ENCODE results near the gene CDH4.

CDH4 gene

DNA sequence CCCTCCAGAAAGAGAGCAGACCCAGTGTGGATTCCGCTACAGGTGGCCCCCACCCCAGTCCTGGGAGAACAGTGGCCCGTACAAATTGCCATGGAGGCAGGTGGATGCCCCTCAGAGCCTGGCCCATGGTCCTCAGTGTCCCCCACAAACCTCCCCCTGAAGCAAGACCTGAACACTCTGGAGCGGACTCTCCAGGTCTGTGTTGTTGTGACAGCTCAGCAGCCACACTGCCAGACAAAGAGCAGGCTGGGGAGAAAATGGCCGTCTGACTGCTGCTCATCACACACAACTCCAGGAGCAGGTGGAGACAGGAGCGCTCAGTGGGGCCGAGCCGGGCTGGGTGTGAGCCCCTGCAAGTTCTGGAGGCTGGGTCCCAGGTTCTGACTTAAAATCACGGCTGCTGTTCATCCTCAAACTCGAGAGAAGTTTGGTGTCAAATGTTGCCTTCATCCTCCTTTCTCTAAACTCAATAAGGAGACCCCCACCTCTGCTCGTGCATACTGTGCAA lies 241.8 kb downstream of the CDH4 start:
- no peak for DNase-seq (ENCODE audit: low spot score)

DNA sequence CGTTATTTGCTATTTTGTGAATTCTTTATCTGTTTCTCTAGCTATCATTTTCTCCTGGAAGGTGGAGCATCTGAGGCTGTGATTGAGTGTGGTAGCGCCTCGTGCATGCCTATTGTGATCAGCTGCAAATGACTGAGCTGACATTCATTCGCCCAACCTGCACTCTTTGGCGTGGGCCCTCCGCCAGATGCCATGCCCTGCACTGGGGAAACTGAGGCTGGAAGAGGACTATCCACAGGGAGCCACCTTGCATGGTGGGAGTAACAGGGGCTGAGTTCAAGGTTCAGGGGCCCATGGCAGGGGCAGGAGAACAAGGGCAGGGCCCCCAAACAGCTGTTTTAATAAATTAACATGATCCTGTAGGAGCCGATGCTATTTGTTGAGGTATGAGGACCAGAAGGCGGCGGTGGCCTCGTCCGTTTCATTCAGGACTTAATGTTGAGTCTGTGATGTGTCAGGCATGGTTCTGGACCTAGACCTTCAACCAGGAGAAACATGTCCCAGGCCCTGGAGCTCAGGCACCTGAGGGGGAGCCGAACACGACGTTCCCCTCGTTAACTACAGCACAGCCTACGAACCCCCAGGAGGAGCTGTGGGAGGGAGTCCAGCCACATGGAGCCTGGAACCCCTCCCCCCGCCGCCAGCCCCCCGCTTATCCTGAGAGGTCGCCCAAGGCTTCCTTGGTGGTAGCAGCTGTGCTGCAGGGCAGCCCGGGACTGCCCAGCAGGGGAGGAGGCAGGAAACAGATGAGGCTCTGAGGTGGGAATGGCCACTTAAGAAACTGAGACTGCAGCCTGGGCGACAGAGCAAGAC lies 242.9 kb downstream of the CDH4 start:
- DNase-seq (ENCODE audit: low spot score), result no peak

- DNase-seq (ENCODE audit: low spot score), result no peak
Measured at GRCh38 chr20:61497029-61497627, 245.1 kb downstream of the CDH4 start.

DNA sequence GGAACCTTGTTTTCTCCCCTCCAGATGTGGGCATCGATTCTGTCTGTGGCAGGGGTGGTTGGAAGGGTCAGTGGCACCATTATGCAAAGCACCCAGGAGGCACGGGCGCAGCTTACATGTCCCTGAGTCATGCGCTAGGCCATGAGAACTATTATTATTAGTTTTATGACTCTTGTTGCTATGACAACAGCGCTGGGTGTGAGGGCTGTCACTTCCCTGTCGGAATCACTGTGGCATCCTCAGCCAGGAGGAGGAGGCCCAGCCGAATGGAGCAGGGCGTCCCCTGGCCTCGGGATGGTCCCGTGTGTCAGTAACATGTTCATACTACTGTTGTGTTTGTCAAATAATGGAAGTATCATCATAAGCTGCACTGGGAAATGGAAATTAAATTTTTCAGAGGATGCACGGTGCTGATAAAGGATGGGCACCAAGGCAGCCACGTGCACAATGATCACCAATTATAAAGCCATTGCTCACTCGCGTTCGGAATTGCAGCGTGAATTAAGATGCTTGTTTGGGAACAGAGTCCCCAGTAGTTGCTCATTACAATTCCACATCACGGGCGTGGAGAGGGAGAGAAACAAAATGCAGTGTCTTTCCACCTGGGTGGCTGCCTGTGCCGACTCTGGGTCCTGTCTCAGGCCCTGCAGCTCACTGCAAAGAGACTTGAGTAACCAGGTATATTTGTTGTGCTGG lies 247.9 kb downstream of the CDH4 start:
- no peak for DNase-seq (ENCODE audit: low spot score)

- DNase-seq (ENCODE audit: low spot score), result no peak
Measured at GRCh38 chr20:61500791-61501321, 248.8 kb downstream of the CDH4 start.

- DNase-seq (ENCODE audit: low spot score), result no peak
Measured at GRCh38 chr20:61502433-61502832, 250.4 kb downstream of the CDH4 start.

GRCh38 chr20:61503106-61503505 lies 251.0 kb downstream of the CDH4 start:
- DNase-seq (ENCODE audit: low spot score), result no peak

- DNase-seq (ENCODE audit: low spot score), result no peak
Measured at GRCh38 chr20:61505508-61505907, 253.4 kb downstream of the CDH4 start.

DNA sequence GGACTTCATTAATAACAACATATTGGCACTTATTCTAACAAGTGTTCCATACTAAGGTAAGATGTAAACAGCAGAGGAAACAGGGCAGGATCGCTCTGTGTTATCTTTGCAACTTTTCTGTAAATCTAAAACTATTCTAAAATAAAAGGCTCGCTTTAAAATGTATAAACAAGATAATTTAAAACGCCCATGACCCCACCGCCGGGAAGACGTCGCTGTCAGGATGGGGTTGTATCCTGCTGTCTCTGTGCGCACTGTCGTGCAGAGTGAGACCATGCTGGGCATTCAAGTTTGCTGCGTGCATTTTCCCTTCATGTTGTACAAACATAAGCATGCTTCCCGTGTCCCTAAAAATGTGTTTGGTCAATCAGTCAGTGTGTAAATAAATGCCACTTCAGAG lies 255.7 kb downstream of the CDH4 start:
- no peak for DNase-seq (ENCODE audit: low spot score)

DNA sequence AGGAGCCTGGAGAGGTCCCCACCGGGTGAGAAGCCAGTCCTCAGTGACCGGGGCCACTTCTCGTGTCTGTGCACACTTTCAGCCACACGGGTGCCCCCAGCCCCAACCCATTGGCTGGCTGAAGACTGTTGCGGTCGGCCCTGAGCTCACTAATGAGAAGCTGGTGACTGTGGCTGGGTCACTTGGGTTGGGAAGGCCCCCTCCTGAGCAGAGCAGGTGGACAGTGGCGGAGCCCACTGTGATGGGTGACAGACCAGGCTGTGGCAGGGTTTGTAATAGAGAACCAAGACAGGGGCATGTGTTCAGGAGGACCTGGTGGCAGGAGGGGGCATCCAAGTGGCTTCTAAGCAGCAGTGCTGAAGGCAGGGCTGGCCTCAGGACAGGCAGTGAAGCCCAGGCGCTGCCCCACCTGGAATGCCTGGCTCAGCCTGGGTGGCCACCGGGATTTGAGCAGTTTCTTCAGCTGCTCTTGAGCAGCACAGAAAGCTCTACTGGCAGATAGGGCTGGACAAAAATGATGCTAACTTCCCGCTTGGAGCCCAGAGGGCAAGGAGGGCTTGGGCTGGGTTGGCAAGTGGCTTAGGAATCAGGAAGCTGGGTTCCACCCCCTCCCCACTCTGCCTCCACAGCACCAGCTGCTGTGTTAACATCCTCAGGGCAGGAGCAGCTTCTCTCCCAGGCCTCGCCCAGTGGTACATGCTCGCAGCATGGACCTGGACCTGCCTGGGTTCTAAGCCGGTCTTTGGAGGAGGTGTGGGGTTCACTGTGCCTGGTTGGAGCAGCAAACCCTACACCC lies 256.4 kb downstream of the CDH4 start:
- DNase-seq (ENCODE audit: low spot score), result no peak

GRCh38 chr20:61510778-61511330 lies 258.8 kb downstream of the CDH4 start:
- no peak for DNase-seq (ENCODE audit: low spot score)

DNA sequence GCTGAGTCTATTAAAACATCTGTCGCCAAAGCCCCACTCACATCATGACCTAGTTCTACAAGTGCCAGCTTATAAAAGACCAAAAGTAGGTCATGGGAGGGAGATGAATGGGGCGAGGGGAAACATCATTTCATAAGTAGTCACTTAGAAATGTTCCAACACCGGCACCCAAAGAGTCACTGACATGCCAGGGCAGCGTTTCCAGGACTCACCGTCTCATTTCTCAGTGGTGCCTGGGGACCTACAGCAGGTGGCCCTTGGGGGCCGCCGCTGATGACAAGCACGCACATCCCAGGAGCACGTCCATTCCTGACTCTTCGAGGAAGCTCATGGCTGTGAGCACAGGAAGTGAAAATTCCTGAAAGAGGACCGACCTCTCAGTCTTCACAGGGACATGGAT lies 260.4 kb downstream of the CDH4 start:
- no peak for DNase-seq (ENCODE audit: low spot score)

GRCh38 chr20:61513124-61514017 lies 261.3 kb downstream of the CDH4 start:
- DNase-seq (ENCODE audit: low spot score), result no peak

- no peak for DNase-seq (ENCODE audit: low spot score)
Measured at GRCh38 chr20:61514018-61514365, 261.9 kb downstream of the CDH4 start.

- no peak for DNase-seq (ENCODE audit: low spot score)
Measured at GRCh38 chr20:61514396-61514795, 262.3 kb downstream of the CDH4 start.

DNA sequence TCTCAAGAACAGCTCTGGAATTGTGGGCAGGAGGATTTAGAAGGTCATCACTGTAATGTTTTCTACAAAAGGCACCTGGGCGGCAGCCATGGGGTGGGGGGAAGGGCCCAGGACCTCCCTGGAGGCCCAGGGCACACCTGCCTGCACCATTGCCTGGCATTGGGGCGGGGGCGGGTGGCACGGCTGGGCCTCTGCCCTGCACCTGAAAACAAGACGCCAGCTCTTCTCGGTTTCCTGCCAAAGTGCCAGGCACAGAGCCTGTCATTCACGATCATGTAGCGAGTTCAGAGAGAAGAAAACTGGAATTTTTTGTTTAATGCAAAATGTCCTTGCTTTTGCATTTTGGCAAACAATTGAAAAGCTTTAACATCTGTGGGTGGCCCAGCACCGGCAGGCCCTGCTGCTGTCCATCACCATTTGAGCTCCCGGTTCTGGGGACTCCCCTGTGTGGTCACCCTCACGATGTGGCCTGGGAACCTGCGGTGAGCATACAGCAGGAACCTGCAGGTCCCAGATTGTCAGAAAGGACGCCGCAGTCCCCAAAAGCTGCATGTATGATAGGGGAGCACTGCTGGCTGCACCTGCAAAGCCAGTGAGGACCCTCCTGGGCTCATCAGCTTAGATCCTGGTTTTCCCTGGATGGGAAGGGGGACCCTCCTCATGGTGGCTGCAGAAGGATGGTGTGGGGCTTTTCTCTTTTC lies 262.9 kb downstream of the CDH4 start:
- no peak for DNase-seq (ENCODE audit: low spot score)

DNA sequence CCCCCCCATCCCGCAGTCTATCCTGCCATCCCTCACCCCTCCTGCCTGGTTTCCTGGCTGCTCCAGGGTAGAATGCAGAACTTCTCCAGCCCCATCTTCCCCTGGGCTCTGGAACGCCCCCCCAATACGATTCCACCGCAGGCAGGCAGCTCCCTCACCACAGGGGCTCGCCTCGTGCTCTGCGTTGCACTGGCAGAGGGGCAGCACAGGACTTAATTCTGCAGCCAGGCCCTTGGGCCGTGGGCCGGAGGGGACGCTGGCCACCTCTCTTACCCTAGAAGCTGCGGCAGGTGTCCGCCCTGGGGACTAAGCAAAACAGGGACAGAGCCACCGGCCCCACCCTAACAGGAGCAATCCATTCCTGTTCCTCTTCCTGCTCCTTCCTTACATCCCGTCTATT lies 263.9 kb downstream of the CDH4 start:
- DNase-seq (ENCODE audit: low spot score), result no peak

GRCh38 chr20:61516346-61517208 lies 264.5 kb downstream of the CDH4 start:
- no peak for DNase-seq (ENCODE audit: low spot score)

DNA sequence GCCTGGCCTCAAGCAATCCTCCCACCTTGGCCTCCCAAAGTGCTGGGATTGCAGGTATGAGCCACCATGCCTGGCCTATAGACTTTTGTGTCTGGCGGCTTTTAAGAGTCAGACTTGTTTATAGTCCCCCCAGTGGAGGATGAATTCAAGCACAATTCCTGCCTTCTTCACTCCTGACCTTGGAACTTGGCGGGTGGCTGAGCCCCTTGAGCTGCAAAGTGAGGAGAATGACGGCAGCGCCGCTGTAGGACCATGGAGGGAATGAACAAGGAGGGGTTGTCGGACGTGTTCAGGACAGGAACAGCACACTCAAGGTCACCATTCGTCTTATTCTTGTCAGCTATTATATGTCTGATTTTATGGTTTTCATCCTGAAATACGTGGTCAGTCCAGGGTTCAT lies 265.4 kb downstream of the CDH4 start:
- no peak for DNase-seq (ENCODE audit: low spot score)
